CD4-positive, alpha-beta T cell treated with Interleukin-12 subunit alpha and Interleukin-12 subunit beta, for 1 hour (primary cell): ENCODE results near the gene RAB3IP.
"Not testable (repeated sequence)": the region's sequence is repeated elsewhere in the genome, so short reads cannot be mapped to it uniquely, and the experiment has no call there.

Experiments
- DNase-seq: peaks from one replicate; pipeline ENCODE4 v3.0.0-alpha.2; 2020

The RAB3IP gene

GRCh38 chr12:69758105-69758504, 19.4 kb downstream of the RAB3IP start:
- no peak for DNase-seq

GRCh38 chr12:69759581-69759980, 20.9 kb downstream of the RAB3IP start:
- DNase-seq = not testable (repeated sequence)

GRCh38 chr12:69765515-69765914, 26.9 kb downstream of the RAB3IP start:
- no peak for DNase-seq

GRCh38 chr12:69766260-69766659, 27.6 kb downstream of the RAB3IP start:
- DNase-seq = no peak

GRCh38 chr12:69779928-69780327, 41.3 kb downstream of the RAB3IP start:
- no peak for DNase-seq

- DNase-seq = no peak
These were observed 44.7 kb downstream of the RAB3IP start for GRCh38 chr12:69783365-69783764.

GRCh38 chr12:69789351-69789750, 50.7 kb downstream of the RAB3IP start:
- no peak for DNase-seq

- no peak for DNase-seq
These were observed 53.9 kb downstream of the RAB3IP start for GRCh38 chr12:69792533-69792932.

- DNase-seq = not testable (repeated sequence)
These were observed 68.6 kb downstream of the RAB3IP start for GRCh38 chr12:69807101-69807897.

- no peak for DNase-seq
These were observed 72.3 kb downstream of the RAB3IP start for GRCh38 chr12:69810870-69811498.

GRCh38 chr12:69816082-69816481, 77.4 kb downstream of the RAB3IP start:
- DNase-seq = no peak

GRCh38 chr12:69821032-69821455, 82.4 kb downstream of the RAB3IP start:
- DNase-seq = no peak

GRCh38 chr12:69821456-69822159, 82.9 kb downstream of the RAB3IP start:
- DNase-seq = no peak

- DNase-seq = no peak
These were observed 83.7 kb downstream of the RAB3IP start for GRCh38 chr12:69822201-69822860.

GRCh38 chr12:69824028-69824427, 85.4 kb downstream of the RAB3IP start:
- DNase-seq = no peak

GRCh38 chr12:69824966-69825560, 86.4 kb downstream of the RAB3IP start, which contains the start of gene MYRFL:
MYRFL (plus strand) TSS chr12:69825227; CDS start chr12:69825518, 291 bp downstream.
- DNase-seq = no peak

GRCh38 chr12:69828897-69829296, 90.2 kb downstream of the RAB3IP start:
- no peak for DNase-seq

GRCh38 chr12:69833696-69834095, 95.0 kb downstream of the RAB3IP start:
- DNase-seq = no peak

GRCh38 chr12:69834147-69834546, 95.5 kb downstream of the RAB3IP start:
- no peak for DNase-seq

- DNase-seq = no peak
These were observed 95.9 kb downstream of the RAB3IP start for GRCh38 chr12:69834576-69834975.

GRCh38 chr12:69835081-69835480, 96.4 kb downstream of the RAB3IP start:
- no peak for DNase-seq

GRCh38 chr12:69836015-69836414, 97.4 kb downstream of the RAB3IP start:
- DNase-seq = no peak

GRCh38 chr12:69837191-69837590, 98.5 kb downstream of the RAB3IP start:
- no peak for DNase-seq
